ENCODE results near the gene NDUFAF5.

The NDUFAF5 gene

DNA sequence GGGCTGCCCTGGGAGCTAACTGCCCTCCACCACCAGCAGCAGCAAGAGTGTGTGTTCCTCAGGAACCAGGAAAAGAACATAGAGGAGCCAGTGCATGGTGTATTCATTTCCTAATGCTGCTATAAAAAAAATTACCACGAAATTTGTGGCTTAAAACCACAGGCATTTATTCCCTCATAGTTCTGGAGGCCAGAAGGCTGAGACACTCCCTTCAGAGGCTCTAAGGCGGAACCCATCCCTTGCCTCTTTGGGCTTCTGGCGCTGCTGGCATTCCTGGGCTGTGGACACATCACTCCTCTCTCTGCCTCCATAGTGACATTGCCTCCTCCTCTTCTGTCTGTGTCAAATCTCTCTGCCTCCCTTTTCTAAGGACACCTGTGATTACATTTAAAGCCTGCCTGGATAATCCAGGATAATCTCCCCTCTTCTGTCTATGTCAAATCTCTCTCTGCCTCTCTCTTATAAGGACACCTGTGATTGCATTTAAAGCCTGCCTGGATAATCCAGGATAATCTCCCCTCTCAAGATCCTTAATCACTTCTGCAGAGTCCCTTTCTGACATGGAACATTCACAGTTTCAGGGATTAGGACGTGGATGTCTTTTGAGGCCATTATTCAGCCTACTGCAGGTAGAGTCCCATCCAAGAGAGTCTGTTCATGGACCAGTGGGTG is 54.7 kb downstream of the NDUFAF5 start:
- H3K27ac ChIP-seq, result no peak overlapping the region
- TF ChIP-seq, protein P1, sequence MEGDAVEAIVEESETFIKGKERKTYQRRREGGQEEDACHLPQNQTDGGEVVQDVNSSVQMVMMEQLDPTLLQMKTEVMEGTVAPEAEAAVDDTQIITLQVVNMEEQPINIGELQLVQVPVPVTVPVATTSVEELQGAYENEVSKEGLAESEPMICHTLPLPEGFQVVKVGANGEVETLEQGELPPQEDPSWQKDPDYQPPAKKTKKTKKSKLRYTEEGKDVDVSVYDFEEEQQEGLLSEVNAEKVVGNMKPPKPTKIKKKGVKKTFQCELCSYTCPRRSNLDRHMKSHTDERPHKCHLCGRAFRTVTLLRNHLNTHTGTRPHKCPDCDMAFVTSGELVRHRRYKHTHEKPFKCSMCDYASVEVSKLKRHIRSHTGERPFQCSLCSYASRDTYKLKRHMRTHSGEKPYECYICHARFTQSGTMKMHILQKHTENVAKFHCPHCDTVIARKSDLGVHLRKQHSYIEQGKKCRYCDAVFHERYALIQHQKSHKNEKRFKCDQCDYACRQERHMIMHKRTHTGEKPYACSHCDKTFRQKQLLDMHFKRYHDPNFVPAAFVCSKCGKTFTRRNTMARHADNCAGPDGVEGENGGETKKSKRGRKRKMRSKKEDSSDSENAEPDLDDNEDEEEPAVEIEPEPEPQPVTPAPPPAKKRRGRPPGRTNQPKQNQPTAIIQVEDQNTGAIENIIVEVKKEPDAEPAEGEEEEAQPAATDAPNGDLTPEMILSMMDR (IDR thresholded peaks at IDR 0.05), result no peak
- intact Hi-C loops (cut with DNase I; ENCODE audit: low total_unique reads), result no loop called here

DNA sequence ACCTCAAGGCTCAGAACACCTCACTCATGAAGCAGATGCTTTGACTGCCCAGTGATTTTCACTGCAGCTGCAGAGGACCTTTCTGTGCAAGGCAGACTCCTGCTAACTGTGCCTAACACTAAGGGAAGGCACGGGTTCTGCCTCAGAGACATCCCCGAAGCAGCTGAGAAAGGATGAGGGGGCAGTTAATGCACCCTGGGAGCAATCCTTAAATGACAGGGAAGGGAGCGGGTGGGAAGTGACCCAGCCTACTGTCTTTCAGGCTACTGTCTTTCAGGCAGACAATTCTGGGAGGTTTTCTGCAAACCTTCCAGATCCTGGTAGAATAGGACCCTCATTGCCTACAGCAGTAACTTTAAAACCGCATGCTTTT is 55.3 kb downstream of the NDUFAF5 start:
- Histone ChIP-seq H3K4me3 (no peak overlapping the region), H3K36me3 (no peaks in the 10 kb centered on the region), H3K27me3 (no peaks in the 10 kb centered on the region), H3K27ac (no peak overlapping the region), H3K4me1 (peaks cover 0 to 6% (median 0%) of the 10 kb centered on the region in 4 donors), H3K9me3 (no peaks in the 10 kb centered on the region)
- TF ChIP-seq, protein P1 (IDR thresholded peaks at IDR 0.05), result no peak
- intact Hi-C loops (cut with DNase I; ENCODE audit: low total_unique reads), result no loop called here
- no peak for DNase-seq

More for the DNA sequence above, 54.7 kb downstream of the NDUFAF5 start:
- no peaks in the 10 kb centered on the region for H3K27me3 ChIP-seq
- no peaks in the 10 kb centered on the region for H3K9me3 ChIP-seq
- no peaks in the 10 kb centered on the region for H3K36me3 ChIP-seq
- DNase-seq, result no peak
- H3K4me1 ChIP-seq, result peaks cover 0 to 6% (median 0%) of the 10 kb centered on the region in 4 donors
- H3K4me3 ChIP-seq, result no peak overlapping the region

DNA sequence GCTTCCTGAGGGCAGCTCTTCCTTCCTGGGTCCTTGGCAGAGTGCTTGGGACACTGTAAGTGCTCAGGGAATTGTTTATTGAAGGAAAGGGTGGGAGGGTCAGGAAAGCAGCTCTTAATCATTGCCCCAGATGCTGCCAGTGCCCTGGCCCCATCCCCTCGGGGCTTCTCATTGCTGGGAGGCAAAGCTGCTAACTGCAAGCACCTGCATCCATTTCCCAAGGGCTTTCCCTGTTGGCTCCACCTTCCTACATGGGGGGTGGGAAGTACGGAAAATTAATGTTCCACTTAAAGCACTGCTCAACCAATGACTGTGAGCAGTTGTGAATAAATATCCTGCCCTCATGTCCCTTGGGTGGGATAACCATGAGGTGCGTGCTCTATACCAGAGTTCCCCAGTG is 56.4 kb downstream of the NDUFAF5 start:
- H3K27ac ChIP-seq, result no peak overlapping the region
- H3K36me3 ChIP-seq, result no peaks in the 10 kb centered on the region
- H3K4me3 ChIP-seq, result no peak overlapping the region
- intact Hi-C loops (cut with DNase I; ENCODE audit: low total_unique reads), result no loop called here
- H3K4me1 ChIP-seq, result peaks cover 0 to 6% (median 0%) of the 10 kb centered on the region in 4 donors
- TF ChIP-seq, protein P1 (IDR thresholded peaks at IDR 0.05), result no peak
- no peak for DNase-seq
- no peaks in the 10 kb centered on the region for H3K27me3 ChIP-seq
- no peaks in the 10 kb centered on the region for H3K9me3 ChIP-seq

DNA sequence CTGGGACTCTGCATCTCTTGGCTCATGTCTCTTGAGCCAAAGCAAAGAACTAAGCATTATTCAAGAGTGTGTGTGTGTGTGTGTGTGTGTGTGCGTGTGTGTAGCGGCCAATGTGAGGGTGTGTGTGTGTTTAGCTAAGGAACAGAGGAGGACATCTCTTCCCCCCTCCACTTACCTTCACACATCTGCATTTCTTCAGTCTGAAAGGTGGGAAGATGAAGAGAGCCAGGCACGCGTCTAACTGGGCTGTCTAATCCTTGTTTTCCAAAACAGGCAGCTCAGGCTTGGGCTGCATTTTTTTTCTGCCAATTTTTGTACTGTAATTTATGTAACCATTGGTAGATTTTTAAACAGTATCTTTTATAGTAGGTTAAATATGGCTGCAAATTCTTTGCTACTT is 59.5 kb downstream of the NDUFAF5 start:
- intact Hi-C loops (cut with DNase I; ENCODE audit: low total_unique reads), result no loop called here
- Histone ChIP-seq H3K36me3 (no peaks in the 10 kb centered on the region), H3K27ac (no peak overlapping the region), H3K4me1 (peaks cover 0 to 6% (median 3%) of the 10 kb centered on the region in 4 donors), H3K9me3 (no peaks in the 10 kb centered on the region), H3K4me3 (no peak overlapping the region), H3K27me3 (no peaks in the 10 kb centered on the region)
- TF ChIP-seq, protein P1 (IDR thresholded peaks at IDR 0.05), result no peak
- no peak for DNase-seq

DNA sequence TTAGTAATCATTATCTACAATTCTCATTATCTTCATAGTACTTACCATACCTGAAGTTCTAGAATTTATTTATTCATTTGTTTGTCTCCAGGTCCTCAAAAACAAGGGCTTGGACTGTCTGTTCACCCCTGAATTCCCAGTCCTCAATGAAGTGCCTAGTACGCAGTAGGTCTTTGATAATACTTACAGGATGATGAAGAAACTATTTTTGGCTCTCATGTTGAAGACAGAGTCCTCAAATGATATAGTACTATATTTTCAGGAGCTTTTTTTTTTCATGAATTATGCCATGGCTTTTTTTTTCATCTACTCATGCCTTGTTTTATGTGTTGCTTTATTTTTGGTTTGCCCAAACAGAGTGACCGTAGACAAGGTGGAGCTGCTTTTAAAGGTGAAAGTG is 66.5 kb downstream of the NDUFAF5 start:
- H3K27ac ChIP-seq, result peak overlapping the region; percentile 45 to 68
- TF ChIP-seq, protein P1 (IDR thresholded peaks at IDR 0.05), result no peak

More for the DNA sequence above, 66.5 kb downstream of the NDUFAF5 start:
- intact Hi-C loops (cut with DNase I; ENCODE audit: low total_unique reads), result no loop called here
- Histone ChIP-seq H3K4me1 (peaks cover 0 to 35% (median 6%) of the 10 kb centered on the region in 4 donors), H3K9me3 (no peaks in the 10 kb centered on the region), H3K4me3 (no peak overlapping the region), H3K27me3 (no peaks in the 10 kb centered on the region), H3K36me3 (no peaks in the 10 kb centered on the region)
- no peak for DNase-seq
